Ascending aorta (tissue), 2 donors: ENCODE results near the gene AASDH. TPM values are rescaled to one million over a fixed set of nuclear protein-coding genes. Genes with fewer than 3 reads are reported as not detected.
A peak's percentile ranks its signal among the peaks of the same experiment; 100 is the strongest.

Experiments
- DNase-seq, 2 donors: peaks; one replicate each; pipeline ENCODE4 v3.0.0-alpha.2; 2019; ENCODE audit warnings: low spot score in 2 of 2
- H3K27ac ChIP-seq, 2 donors: fragments of 200-600 bp; sonication (generic); one replicate each; pipeline ENCODE4 v1.5.1; 2016 to 2017; ENCODE audit warnings: mild to moderate bottlenecking in 1 of 2
- H3K27me3 ChIP-seq: fragments of 200-600 bp; sonication (generic); one replicate; pipeline ENCODE4 v1.5.1; 2017
- H3K36me3 ChIP-seq, 2 donors: fragments of 200-600 bp; sonication (generic); one replicate each; pipeline ENCODE4 v1.5.1; 2016
- H3K4me1 ChIP-seq, 2 donors: fragments of 200-600 bp; sonication (generic); one replicate each; pipeline ENCODE4 v1.5.1; 2016 to 2017; ENCODE audit warnings: mild to moderate bottlenecking in 1 of 2
- H3K4me3 ChIP-seq, 2 donors: fragments of 200-600 bp; sonication (generic); one replicate each; pipeline ENCODE4 v1.5.1; 2016 to 2017; ENCODE audit warnings: mild to moderate bottlenecking in 1 of 2
- H3K9me3 ChIP-seq, 2 donors: fragments of 200-600 bp; sonication (generic); one replicate each; pipeline ENCODE4 v1.5.1; 2016
- CTCF ChIP-seq, 3 experiments: fragments of 200-600 bp in 2 of 3; fragments of 450-650 bp in 1 of 3; sonication (generic) in 2 of 3; IDR thresholded peaks; one replicate each; pipeline ENCODE4 v1.5.1; 2016 to 2019; ENCODE audit warnings: antibody characterized with exemption in 3 of 3, mild to moderate bottlenecking in 1 of 3, moderate library complexity in 1 of 3
- intact Hi-C: fragments of 100-400 bp; cut with DNase I; formaldehyde crosslinking; loops from one replicate; pipeline ENCODE4 v1.15.1; 2023
- total RNA-seq: library from RNA; depleted of rRNA; stranded (reverse); fragments of >200 nt; gene quantifications from one replicate; pipeline ENCODE4 v1.1.0, GENCODE V29; 2016

Gene AASDH
- total RNA-seq, 1 donor from 2014 or later: 4.0 TPM

- H3K4me3 ChIP-seq: peak overlapping the region in 1 of 2 donors; percentile 55
- no peaks in the 10 kb centered on the region for H3K9me3 ChIP-seq
- peaks cover 0 to 4% of the 10 kb centered on the region in 2 donors for H3K36me3 ChIP-seq
- DNase-seq: no peak
- no peaks in the 10 kb centered on the region for H3K27me3 ChIP-seq
- H3K27ac ChIP-seq: peak overlapping the region; percentile 34 to 36
- intact Hi-C loops: loop anchor here (1.0 kb wide), 1 partner anchor 22 kb away; the partner anchor contains the start of gene AASDH
- TF ChIP-seq CTCF (IDR thresholded peaks at IDR 0.05): no peak
- H3K4me1 ChIP-seq: peaks cover 0 to 2% of the 10 kb centered on the region in 2 donors
These were observed 22.3 kb upstream of the AASDH start for GRCh38 chr4:56409511-56410090.

- peaks cover 0 to 2% of the 10 kb centered on the region in 2 donors for H3K4me1 ChIP-seq
- H3K27me3 ChIP-seq: no peaks in the 10 kb centered on the region
- no peak overlapping the region for H3K4me3 ChIP-seq
- peaks cover 0 to 4% of the 10 kb centered on the region in 2 donors for H3K36me3 ChIP-seq
- no peak for TF ChIP-seq CTCF (IDR thresholded peaks at IDR 0.05)
- no peak for DNase-seq
- H3K9me3 ChIP-seq: no peaks in the 10 kb centered on the region
- intact Hi-C loops: no loop called here
- H3K27ac ChIP-seq: no peak overlapping the region
These were observed 21.7 kb upstream of the AASDH start for GRCh38 chr4:56408978-56409377.

GRCh38 chr4:56406151-56406550 lies 18.9 kb upstream of the AASDH start:
- Histone ChIP-seq H3K4me3 (no peak overlapping the region), H3K9me3 (no peaks in the 10 kb centered on the region), H3K27me3 (no peaks in the 10 kb centered on the region), H3K4me1 (peaks cover 0 to 2% of the 10 kb centered on the region in 2 donors), H3K36me3 (peaks cover 0 to 4% of the 10 kb centered on the region in 2 donors), H3K27ac (no peak overlapping the region)
- intact Hi-C loops: no loop called here
- TF ChIP-seq CTCF (IDR thresholded peaks at IDR 0.05): no peak
- DNase-seq: no peak

- intact Hi-C loops: no loop called here
- H3K27me3 ChIP-seq: no peaks in the 10 kb centered on the region
- no peak for TF ChIP-seq CTCF (IDR thresholded peaks at IDR 0.05)
- DNase-seq: no peak
- H3K27ac ChIP-seq: no peak overlapping the region
- no peak overlapping the region for H3K4me3 ChIP-seq
- no peaks in the 10 kb centered on the region for H3K9me3 ChIP-seq
- H3K4me1 ChIP-seq: no peaks in the 10 kb centered on the region
- H3K36me3 ChIP-seq: peaks cover 4 to 5% of the 10 kb centered on the region in 2 donors
These were observed 17.7 kb upstream of the AASDH start for GRCh38 chr4:56405016-56405415.

- H3K27ac ChIP-seq: no peak overlapping the region
- H3K4me1 ChIP-seq: no peaks in the 10 kb centered on the region
- intact Hi-C loops: no loop called here
- DNase-seq: no peak
- peaks cover 3 to 5% of the 10 kb centered on the region in 2 donors for H3K36me3 ChIP-seq
- no peak overlapping the region for H3K4me3 ChIP-seq
- no peak for TF ChIP-seq CTCF (IDR thresholded peaks at IDR 0.05)
- no peaks in the 10 kb centered on the region for H3K9me3 ChIP-seq
- no peaks in the 10 kb centered on the region for H3K27me3 ChIP-seq
These were observed 13.3 kb upstream of the AASDH start for GRCh38 chr4:56400560-56400959.

GRCh38 chr4:56391270-56391669 lies 4.0 kb upstream of the AASDH start:
- intact Hi-C loops: no loop called here
- TF ChIP-seq CTCF (IDR thresholded peaks at IDR 0.05): no peak
- no peak overlapping the region for H3K4me3 ChIP-seq

More at GRCh38 chr4:56391270-56391669, 4.0 kb upstream of the AASDH start:
- Histone ChIP-seq H3K27me3 (no peaks in the 10 kb centered on the region), H3K9me3 (no peaks in the 10 kb centered on the region), H3K4me1 (peaks cover 0 to 5% of the 10 kb centered on the region in 2 donors), H3K27ac (no peak overlapping the region), H3K36me3 (no peaks in the 10 kb centered on the region)
- no peak for DNase-seq
